Kidney epithelial cell (primary cell): ENCODE results near the gene FOXP1. TPM values are rescaled to one million over a fixed set of nuclear protein-coding genes. Genes with fewer than 3 reads are reported as not detected.

ENCODE experiments used
- DNase-seq: peaks from one replicate; pipeline ENCODE4 v3.0.0-alpha.2; 2010; ENCODE audit warnings: low read depth
- H3K27me3 ChIP-seq: 2 replicates; pipeline ENCODE4 v1.6.0; 2011; ENCODE audit warnings: low read length; ENCODE audit not compliant: control insufficient read depth, insufficient read depth
- H3K36me3 ChIP-seq: 2 replicates; pipeline ENCODE4 v1.5.1; 2011; ENCODE audit warnings: low read length; ENCODE audit not compliant: control insufficient read depth, insufficient read depth
- H3K4me3 ChIP-seq: 2 replicates; pipeline ENCODE4 v1.5.1; 2011; ENCODE audit warnings: low read depth, mild to moderate bottlenecking, control low read depth, low read length
- total RNA-seq: library from RNA; depleted of rRNA; stranded (reverse); fragments of >200 nt; gene quantifications from 2 replicates; pipeline ENCODE4 v1.2.3, GENCODE V29; 2015
- TF ChIP-seq, protein P1 (sequence below): IDR thresholded peaks from 2 replicates; pipeline ENCODE4 v1.5.1; 2011; ENCODE audit warnings: mild to moderate bottlenecking, moderate library complexity, low read length, control low read depth, inconsistent platforms; ENCODE audit not compliant: insufficient read depth, poor library complexity, severe bottlenecking

FOXP1 gene
- total RNA-seq, 1 donor from 2014 or later = 75.0 TPM

- TF ChIP-seq, protein P1, sequence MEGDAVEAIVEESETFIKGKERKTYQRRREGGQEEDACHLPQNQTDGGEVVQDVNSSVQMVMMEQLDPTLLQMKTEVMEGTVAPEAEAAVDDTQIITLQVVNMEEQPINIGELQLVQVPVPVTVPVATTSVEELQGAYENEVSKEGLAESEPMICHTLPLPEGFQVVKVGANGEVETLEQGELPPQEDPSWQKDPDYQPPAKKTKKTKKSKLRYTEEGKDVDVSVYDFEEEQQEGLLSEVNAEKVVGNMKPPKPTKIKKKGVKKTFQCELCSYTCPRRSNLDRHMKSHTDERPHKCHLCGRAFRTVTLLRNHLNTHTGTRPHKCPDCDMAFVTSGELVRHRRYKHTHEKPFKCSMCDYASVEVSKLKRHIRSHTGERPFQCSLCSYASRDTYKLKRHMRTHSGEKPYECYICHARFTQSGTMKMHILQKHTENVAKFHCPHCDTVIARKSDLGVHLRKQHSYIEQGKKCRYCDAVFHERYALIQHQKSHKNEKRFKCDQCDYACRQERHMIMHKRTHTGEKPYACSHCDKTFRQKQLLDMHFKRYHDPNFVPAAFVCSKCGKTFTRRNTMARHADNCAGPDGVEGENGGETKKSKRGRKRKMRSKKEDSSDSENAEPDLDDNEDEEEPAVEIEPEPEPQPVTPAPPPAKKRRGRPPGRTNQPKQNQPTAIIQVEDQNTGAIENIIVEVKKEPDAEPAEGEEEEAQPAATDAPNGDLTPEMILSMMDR = no peak
- no peak overlapping the region for H3K4me3 ChIP-seq
- no peaks in the 10 kb centered on the region for H3K27me3 ChIP-seq
- peak; percentile 21 for DNase-seq
- no peaks in the 10 kb centered on the region for H3K36me3 ChIP-seq
Measured at GRCh38 chr3:71010726-71011455, 572.6 kb downstream of the FOXP1 start.

- no peaks in the 10 kb centered on the region for H3K27me3 ChIP-seq
- no peak overlapping the region for H3K4me3 ChIP-seq
- TF ChIP-seq, protein P1 = no peak
- no peak for DNase-seq
- H3K36me3 ChIP-seq = no peaks in the 10 kb centered on the region
Measured at GRCh38 chr3:71008350-71008935, 575.1 kb downstream of the FOXP1 start.

DNA sequence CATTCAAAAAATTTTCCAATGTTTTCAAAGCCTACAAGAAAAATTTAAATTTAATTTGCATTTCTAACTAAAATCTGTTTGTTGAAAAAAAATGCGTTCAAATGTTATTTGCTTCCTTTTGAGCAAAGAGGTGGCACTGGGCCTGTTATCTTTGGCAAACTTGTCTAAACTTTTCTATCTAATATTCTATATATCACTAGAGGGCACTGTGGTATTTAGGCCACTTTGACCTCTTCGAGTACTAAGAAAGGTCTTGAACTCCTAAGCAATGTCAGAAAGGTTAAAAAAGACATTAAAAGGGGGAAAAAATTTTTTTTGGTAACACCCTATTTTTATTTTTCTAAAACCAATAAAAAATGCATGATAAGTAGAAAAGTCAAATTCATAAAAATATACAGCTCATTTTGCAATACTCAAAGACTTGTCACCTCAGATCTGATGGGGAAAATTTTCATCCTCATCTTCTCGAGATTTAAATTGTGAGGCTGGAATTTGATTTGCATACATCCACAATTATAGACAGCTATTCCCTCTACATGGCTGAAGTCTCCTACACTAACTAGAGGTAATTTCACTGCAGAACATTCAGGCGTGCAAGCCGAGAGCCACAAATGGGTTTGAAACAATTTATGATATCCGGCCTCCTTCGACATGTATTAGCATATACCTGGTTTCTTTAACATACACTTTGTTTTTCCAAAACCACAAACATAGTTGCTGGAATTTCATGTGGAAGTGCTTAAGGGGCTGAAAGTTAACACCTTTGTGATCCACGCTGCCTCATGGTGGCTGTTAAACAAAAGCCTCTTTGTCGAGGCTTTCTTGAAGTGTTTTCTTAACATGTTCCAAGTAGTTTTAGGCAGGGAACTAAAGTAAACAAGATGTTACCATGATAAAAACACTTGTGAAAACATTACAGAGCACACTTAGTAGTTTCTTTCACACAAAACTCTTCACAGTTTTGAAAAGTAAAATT, 576.4 kb downstream of the FOXP1 start:
- TF ChIP-seq, protein P1 = peak; percentile 16
- Histone ChIP-seq H3K4me3 (no peak overlapping the region), H3K27me3 (no peaks in the 10 kb centered on the region), H3K36me3 (no peaks in the 10 kb centered on the region)
- DNase-seq = no peak

DNA sequence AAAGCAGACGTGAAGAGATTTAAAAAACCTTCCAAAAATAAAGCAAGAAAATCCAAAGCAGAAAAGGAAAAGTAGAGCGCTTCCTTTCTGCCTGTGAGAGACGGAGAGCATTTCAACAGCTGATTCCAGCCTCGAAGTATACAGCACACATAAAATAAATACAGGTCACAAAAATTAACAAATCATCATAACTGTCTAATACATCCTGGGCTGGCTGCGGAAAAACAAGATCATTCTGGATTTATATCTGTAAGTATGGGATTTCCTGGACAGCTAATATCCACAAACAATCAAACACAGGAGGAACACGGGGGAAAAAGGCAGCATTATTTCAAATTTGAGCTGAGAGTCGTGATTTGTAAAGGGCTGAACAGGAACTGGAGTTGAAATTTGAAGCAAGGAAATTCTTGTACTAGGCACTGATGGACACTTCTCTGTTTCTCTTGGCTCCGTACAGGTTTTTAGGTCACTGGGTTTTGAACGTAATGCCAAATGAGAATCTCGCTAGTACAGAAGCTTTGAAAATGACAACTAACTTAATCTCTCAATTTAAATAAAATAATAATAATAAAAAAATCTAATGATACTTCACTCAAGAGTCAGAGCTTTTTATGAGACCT, 577.7 kb downstream of the FOXP1 start:
- Histone ChIP-seq H3K36me3 (no peaks in the 10 kb centered on the region), H3K27me3 (no peaks in the 10 kb centered on the region), H3K4me3 (no peak overlapping the region)
- DNase-seq = no peak
- TF ChIP-seq, protein P1 = no peak

GRCh38 chr3:71003511-71003910, 580.0 kb downstream of the FOXP1 start:
- Histone ChIP-seq H3K4me3 (no peak overlapping the region), H3K27me3 (no peaks in the 10 kb centered on the region), H3K36me3 (no peaks in the 10 kb centered on the region)
- TF ChIP-seq, protein P1 = no peak
- DNase-seq = no peak
